Stimulated activated CD4-positive, alpha-beta T cell treated with anti-CD3 and anti-CD28 coated beads, Interleukin-4, amount 100 ng/mL, for 1 hour (primary cell): Measurements from ENCODE around the gene RCBTB2.

Experiments
- DNase-seq: peaks from one replicate; pipeline ENCODE4 v3.0.0-alpha.2; 2020

The RCBTB2 gene

DNA sequence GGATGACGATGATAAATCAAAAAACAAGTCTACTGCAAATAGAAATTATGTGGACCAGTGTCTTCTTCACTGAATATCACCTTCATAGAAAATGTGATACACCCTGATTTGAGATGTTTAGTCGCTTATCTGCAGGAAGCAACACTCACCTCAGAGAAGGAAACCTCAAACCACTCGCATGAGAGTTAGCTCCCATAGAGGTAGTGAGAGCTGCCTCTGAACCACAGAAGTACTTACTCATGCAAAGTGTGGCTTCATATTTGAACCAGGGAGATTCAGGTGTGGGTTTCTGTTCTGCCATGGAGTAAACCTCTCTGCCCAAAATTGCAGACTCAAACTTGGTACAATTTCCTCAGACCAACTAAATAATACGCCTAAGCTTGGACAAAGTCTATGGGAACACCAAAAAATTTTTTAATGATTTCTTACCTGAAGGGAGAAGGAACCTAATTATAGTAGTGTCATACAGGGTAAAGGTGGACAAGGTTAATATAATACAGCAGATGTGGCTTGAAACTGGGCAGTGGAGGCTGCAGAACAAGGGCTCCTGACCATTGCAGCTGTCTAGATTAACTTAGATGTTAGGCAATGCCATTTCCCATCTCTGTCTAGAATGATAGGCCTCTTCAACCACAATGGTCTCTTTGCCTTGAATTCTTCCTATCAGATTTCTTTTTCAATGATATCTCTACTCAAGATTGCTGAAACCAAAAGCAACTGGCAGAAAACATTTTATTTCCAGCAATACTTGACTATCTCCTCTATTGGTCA, 29.6 kb upstream of the RCBTB2 start:
- DNase-seq, result no peak

DNA sequence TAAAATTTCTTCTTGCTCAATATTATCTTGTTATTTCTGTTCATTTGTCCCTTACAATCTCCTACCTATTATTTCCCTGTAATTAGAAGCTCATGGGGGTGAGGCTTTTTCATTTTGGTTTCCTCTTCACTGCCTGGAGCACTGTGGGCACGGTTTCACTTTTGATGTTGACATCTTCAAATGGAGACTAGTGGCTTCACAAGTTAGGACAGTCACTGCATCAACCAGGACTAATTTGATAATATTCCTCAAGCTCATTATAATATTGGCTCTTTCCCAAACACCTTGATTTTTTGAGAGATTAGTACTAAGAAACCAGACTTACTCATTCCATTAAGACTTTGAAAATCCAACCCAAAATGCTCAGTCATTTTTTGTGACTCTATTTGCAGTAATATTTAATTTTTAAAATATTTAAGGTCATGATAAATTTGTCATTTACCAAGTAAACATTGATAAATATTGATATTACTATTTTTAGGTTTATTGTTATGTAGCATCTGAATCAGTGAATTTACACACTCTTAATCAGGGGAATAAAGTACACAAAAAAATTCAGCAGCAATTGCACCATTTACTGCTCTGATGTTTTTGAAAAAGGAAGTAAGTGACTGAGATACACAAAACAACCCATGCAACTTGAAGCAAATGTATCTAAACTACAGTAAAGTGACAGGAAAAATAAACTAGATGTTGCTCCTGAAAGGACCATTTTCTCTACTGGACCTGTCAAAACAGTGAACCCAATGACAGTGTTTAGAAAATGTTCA, 28.8 kb upstream of the RCBTB2 start:
- no peak for DNase-seq

- DNase-seq, result no peak
Observed at GRCh38 chr13:48560657-48561337, 27.9 kb upstream of the RCBTB2 start.

DNA sequence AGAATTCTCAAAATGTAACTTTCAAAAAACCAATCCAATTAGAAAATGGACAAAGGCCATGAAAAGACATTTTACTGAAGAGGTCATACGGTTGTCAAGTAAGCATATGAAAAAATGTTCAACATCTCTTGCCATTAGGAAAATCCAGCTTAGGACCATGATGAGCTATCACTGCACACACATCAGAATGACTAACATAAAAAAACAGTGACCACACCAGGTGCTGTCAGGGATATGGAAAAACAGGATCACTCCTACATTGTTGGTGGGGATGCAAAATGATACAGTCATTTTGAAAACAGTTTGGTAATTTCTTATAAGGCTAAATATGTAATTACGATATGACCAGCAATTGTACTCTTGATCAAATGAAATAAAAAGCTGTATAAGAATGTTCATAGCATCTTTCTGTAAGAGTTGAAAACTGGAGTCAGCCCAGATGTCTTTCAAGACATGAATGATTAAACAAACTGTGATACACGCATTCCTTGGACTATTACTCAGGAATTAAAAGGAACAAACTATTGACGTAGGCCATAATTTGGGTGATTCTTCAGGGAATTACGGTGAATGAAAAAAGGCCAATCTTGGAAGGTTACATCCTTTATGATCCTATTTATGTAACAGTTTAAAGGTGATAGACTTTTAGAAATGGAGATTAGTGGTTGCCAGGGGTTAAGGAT, 26.9 kb upstream of the RCBTB2 start:
- no peak for DNase-seq

DNA sequence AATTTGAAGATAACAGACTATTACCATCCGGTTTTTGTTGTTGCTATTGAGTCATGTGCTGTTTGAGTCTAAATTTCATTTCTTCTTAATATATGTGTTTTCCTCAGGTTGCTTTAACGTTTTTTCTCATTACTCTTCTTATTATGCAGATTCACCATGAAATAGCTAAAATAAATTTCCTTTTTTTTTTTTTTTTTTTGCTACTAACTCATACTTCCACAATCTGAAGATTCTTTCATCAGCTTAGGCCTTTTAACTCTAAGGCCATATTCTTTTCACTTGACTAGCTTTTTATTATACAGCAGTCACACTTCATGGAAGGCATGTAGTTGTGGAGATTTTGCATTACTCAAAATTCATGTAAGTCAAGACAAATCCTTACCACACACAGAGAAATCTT, 23.9 kb upstream of the RCBTB2 start:
- DNase-seq, result no peak

DNA sequence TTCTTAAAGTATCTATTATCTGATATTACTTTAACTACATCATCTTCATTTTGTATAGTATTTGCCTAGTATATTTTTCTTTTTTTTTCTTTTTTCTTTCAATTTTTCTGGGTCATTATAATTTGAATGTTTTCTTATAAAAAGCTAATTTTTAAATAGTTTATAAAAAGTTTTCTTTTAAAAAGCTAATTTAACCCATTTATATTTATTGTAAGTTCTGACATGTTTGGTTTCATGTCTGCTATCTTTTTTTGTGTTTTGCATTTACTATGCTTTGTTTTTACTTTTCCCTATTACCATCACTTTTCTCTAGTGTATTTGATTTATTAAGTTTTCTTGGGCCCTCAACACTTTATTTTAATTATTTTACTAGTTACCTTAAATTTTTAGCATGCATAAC, 22.6 kb upstream of the RCBTB2 start:
- DNase-seq, result no peak

DNA sequence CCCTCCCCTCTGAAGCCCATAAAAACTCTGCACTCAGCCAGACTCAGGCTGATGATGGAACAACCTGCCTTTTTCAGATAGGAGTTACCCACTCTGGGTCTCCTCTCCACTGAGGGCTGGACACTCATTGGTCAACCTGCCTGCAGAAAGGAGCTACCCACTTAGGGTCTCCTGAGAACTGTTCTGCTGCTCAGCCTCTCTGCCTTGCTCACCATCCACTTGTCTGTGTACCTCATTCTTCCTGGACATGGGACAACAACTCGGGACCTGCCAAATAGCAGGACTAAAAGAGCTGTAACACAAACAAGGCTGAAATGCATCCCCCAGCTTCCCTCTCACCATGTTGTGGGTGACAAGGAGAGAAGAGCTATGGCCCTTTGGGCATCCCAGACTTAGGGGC, 18.4 kb upstream of the RCBTB2 start:
- DNase-seq, result no peak

DNA sequence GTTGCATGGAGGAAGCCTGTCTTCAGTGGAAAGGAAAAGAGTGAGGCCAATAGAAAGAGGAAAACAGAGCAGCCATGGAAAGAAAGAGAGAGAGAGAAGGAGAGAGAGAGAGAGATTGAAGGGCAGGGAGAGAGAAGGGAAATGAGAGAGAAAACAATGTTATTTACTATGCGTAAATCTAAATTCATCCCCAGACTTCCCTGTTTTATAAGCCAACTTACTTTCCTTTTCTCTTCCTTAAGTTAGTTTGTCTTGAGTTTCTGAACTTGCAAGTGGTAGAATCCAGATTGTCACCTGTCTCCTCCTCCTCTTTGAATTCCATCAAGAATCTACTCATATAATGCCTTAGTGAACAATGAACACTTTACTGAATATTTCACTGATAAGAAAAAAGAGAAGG, 16.8 kb upstream of the RCBTB2 start:
- DNase-seq, result no peak

- no peak for DNase-seq
Observed at GRCh38 chr13:48547663-48548092, 14.8 kb upstream of the RCBTB2 start.

DNA sequence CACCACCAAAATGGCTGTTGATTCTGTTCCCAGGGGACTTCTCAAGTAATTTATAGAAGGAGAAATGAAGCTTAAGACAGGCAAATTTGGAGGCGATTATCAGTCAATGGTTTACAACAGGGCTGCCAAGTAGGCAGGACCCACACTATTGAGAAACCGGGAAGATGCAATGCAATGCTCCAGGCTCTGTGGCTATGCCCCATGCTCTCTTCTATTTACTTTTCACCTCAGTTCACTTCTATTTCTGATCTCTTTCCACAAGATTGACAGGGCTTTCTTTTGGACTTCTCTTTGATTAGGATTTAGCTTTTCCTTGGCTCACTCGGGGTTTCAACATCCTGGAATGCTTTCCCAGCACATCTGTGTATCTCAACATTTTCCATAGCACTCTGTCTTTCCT, 12.7 kb upstream of the RCBTB2 start:
- DNase-seq, result no peak

GRCh38 chr13:48542581-48543341, 9.9 kb upstream of the RCBTB2 start:
- no peak for DNase-seq

DNA sequence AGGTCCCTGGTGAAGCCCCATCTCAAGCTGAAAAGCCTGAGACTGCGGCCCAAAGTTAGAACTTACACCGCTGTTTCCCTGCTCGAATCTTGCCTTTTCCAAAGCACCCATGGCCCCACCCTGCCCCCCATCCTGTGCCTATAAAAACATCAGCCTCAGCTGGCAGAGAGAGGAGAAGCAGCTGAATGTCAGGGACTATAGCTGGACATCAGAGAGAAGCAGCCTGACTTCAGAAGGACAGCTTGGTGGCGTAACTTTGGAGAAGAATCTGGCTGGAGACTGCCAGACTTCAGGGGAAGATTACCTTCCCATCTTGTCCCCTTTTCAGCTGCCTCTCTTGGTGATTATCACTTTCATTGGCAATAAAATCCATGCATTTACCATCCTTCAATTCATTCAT, 9.3 kb upstream of the RCBTB2 start:
- no peak for DNase-seq

DNA sequence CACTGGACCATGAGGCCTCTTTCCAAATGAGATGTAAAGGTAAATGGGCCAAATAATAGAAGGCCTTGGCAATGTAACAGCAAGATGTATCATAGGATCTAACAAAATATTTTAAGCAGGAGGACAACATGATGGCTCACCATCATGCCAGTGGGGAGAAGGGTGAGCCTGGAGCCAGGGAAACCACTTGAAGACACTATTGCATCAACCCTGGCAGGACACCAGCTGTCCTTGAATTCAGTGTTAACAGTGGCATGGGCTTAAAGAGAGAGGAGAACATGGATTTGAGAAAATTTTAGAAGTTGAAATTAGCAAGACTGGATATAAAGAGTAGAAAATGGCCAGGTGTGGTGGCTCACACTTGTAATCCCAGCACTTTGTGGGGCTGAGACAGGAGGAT, 6.7 kb upstream of the RCBTB2 start:
- DNase-seq, result no peak

DNA sequence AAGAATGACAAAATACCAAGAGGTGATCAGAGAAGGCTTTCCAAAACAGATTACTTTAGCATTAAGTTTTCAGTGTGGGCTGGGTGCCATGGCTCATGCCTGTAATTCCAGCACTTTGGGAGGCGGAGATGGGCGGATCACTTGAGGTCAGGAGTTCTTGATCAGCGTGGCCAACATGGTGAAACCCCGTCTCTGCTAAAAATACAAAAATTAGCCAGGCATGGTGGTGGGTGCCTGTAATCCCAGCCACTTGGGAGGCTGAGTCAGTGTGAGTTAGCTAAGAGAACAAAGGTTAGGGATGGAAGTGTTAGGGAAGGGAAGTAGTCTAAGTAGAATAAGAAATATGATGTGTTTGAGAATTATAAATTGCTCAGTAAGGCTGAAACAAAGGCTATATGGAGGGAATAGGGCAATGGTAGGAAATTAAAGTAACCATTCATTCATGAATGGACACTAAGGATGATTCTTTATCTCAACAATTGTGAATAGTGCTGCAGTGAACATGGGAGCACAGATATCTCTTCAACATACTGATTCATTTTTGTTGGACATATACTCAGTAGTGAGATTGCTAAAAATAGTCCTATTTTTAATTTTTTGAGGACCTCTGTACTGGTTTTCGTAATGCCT, 3.9 kb upstream of the RCBTB2 start:
- no peak for DNase-seq

DNA sequence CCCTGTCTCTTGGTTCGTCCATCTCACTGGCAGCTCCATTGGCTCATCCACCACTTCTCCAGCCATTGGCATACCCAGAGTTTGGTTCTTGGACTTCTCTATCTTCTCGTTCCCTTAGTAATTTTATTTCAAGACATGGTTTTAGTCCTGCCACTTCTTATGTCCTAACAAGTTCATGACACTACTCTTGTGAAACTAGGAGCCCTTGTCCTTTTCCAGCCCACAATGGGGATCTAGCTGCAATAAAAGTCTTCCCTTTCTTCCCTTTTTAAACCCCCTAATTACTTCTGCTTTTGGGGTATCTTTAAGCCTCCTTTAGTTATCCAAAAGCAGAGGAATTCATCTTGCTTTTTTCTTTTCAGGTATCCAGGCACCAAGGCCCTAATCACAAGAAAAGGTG, 2.9 kb upstream of the RCBTB2 start:
- no peak for DNase-seq

GRCh38 chr13:48534911-48535501, 2.1 kb upstream of the RCBTB2 start:
- no peak for DNase-seq

- no peak for DNase-seq
Observed at GRCh38 chr13:48533961-48534600, 1.2 kb upstream of the RCBTB2 start.

DNA sequence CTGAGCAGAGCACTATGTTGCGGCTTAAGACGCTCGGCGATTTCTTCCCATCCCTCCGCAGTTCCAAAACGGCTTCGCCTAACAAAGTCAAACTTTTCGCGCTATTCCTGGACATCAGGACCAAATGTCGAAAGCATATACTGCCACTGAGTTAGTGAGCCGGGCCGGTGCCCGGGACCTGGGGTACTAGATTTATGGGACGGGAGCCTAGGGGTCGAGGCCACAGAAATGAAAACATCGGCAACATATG, 699 bp downstream of the RCBTB2 start:
- DNase-seq, result no peak

DNA sequence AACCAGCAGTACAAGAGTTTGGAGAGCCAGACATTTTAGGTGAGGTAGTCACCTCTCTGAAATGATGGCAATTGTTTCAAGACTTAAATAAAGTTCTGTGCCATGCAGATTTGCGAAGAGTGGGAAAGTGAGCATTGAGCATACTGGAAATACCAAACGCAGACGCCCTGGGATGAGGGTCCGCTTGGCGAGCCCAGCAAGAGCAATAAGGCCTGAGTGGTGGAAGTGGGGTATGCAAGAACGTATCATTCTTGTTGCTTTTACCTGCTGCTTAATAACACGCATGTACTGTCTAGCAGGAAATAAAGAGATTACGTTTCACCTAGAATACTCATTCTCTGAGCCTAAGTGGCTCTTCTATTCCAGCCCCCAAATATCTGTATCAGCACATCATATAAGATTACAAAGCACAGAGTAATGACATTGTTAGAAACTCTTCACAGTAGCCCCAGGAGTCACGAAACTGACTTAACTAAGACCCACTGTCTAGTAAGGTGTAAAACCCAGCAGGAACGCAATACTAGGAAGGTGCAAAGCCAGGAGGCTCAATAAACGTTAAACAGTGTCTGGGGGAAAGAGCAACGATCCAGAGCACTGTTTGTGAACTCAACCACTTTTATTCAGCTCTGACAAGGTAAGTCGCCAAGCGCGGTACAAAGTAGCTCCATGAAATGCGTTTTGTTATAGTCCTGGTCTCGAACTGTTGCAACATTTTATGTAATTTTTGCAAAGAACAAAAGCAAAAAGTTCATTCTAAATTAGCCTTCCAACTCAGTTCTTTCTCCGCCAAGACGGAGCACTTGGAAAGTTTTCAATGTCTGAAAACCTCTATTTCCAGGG, 1.2 kb downstream of the RCBTB2 start:
- no peak for DNase-seq

DNA sequence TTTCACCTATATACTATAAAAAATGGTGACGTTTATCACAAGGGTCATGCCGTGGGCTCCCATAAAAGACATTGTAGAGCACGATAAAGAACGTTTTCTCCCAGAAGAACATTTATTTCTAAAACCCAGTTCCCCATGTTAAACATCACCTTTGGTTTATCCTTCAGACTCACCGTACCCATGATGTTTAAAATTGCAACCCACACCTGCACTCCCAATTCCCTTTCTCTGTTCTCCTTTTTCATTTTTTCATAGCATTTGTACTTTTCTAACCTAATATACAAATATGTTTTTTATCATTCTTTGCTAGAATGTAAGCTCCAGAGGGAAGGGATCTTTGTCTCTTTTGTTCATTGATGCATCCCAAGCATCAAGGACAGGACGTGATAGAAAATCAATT, 2.0 kb downstream of the RCBTB2 start:
- no peak for DNase-seq

DNA sequence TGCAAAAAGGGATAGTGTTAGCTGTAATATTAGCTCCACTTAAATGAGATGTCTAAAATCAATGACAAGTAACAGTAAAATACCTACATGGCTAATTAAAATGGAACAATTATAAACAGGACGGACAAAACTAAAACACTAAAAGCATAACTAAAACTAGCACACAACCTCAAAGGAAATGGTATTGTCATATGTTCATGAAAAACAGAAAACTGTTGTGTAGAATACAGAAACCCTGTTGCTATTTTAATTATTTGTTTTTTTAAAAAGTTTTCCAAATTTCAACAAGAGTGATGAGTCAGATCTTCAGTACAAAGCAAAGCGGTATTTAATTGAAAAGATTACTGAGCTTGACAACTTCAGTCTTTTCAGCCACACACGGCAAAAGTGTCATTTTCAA, 4.2 kb downstream of the RCBTB2 start:
- no peak for DNase-seq
